Activated naive CD4-positive, alpha-beta T cell treated with anti-CD3 and anti-CD28 coated beads, Interleukin-2, amount 50 U/mL, for 24 hours (primary cell): Measurements from ENCODE around the gene SUPT5H.

ENCODE experiments used
- H3K27ac Mint-ChIP-seq: one replicate; pipeline ENCODE4 v1.8.0; 2021; ENCODE audit warnings: mild to moderate bottlenecking, mixed read lengths
- H3K27me3 Mint-ChIP-seq: one replicate; pipeline ENCODE4 v1.8.0; 2021; ENCODE audit warnings: mixed read lengths
- H3K36me3 Mint-ChIP-seq: one replicate; pipeline ENCODE4 v1.8.0; 2021; ENCODE audit warnings: mixed read lengths
- H3K4me1 Mint-ChIP-seq: one replicate; pipeline ENCODE4 v1.8.0; 2021; ENCODE audit warnings: mixed read lengths
- H3K4me3 Mint-ChIP-seq: one replicate; pipeline ENCODE4 v1.8.0; 2021; ENCODE audit warnings: mild to moderate bottlenecking, mixed read lengths
- H3K9me3 Mint-ChIP-seq: one replicate; pipeline ENCODE4 v1.8.0; 2021; ENCODE audit warnings: mixed read lengths

SUPT5H gene

GRCh38 chr19:39413911-39414608 lies 31.3 kb upstream of the SUPT5H start:
- H3K4me1 Mint-ChIP-seq = peaks cover 33% of the 10 kb centered on the region
- peak overlapping the region; percentile 90 for H3K4me3 Mint-ChIP-seq
- H3K36me3 Mint-ChIP-seq = no peaks in the 10 kb centered on the region
- H3K9me3 Mint-ChIP-seq = no peaks in the 10 kb centered on the region
- no peaks in the 10 kb centered on the region for H3K27me3 Mint-ChIP-seq
- peak overlapping the region; percentile 79 for H3K27ac Mint-ChIP-seq

GRCh38 chr19:39415111-39416046 lies 30.0 kb upstream of the SUPT5H start:
- Mint-ChIP-seq H3K27ac (no peak overlapping the region), H3K36me3 (no peaks in the 10 kb centered on the region), H3K9me3 (no peaks in the 10 kb centered on the region), H3K4me3 (no peak overlapping the region), H3K27me3 (no peaks in the 10 kb centered on the region), H3K4me1 (peaks cover 29% of the 10 kb centered on the region)

GRCh38 chr19:39416152-39417120 lies 28.9 kb upstream of the SUPT5H start:
- Mint-ChIP-seq H3K4me3 (no peak overlapping the region), H3K36me3 (no peaks in the 10 kb centered on the region), H3K27ac (no peak overlapping the region), H3K9me3 (no peaks in the 10 kb centered on the region), H3K4me1 (peaks cover 19% of the 10 kb centered on the region), H3K27me3 (no peaks in the 10 kb centered on the region)

GRCh38 chr19:39417463-39418181 lies 27.8 kb upstream of the SUPT5H start:
- Mint-ChIP-seq H3K4me3 (no peak overlapping the region), H3K27ac (no peak overlapping the region), H3K36me3 (no peaks in the 10 kb centered on the region), H3K4me1 (peaks cover 11% of the 10 kb centered on the region), H3K27me3 (no peaks in the 10 kb centered on the region), H3K9me3 (no peaks in the 10 kb centered on the region)

GRCh38 chr19:39419003-39419402 lies 26.4 kb upstream of the SUPT5H start:
- Mint-ChIP-seq H3K9me3 (no peaks in the 10 kb centered on the region), H3K27me3 (no peaks in the 10 kb centered on the region), H3K4me1 (peaks cover 6% of the 10 kb centered on the region), H3K36me3 (no peaks in the 10 kb centered on the region), H3K4me3 (no peak overlapping the region), H3K27ac (no peak overlapping the region)

GRCh38 chr19:39420769-39421168 lies 24.6 kb upstream of the SUPT5H start:
- Mint-ChIP-seq H3K4me1 (no peaks in the 10 kb centered on the region), H3K27me3 (no peaks in the 10 kb centered on the region), H3K9me3 (no peaks in the 10 kb centered on the region), H3K4me3 (no peak overlapping the region), H3K27ac (no peak overlapping the region), H3K36me3 (no peaks in the 10 kb centered on the region)

GRCh38 chr19:39422020-39422419 lies 23.4 kb upstream of the SUPT5H start:
- H3K4me3 Mint-ChIP-seq = no peak overlapping the region
- H3K36me3 Mint-ChIP-seq = no peaks in the 10 kb centered on the region
- no peaks in the 10 kb centered on the region for H3K27me3 Mint-ChIP-seq
- H3K27ac Mint-ChIP-seq = no peak overlapping the region
- no peaks in the 10 kb centered on the region for H3K9me3 Mint-ChIP-seq
- H3K4me1 Mint-ChIP-seq = no peaks in the 10 kb centered on the region

- H3K27ac Mint-ChIP-seq = no peak overlapping the region
- H3K9me3 Mint-ChIP-seq = no peaks in the 10 kb centered on the region
- no peak overlapping the region for H3K4me3 Mint-ChIP-seq
- H3K27me3 Mint-ChIP-seq = no peaks in the 10 kb centered on the region
- H3K36me3 Mint-ChIP-seq = no peaks in the 10 kb centered on the region
- no peaks in the 10 kb centered on the region for H3K4me1 Mint-ChIP-seq
Observed at GRCh38 chr19:39423258-39424086, 21.9 kb upstream of the SUPT5H start.

GRCh38 chr19:39424934-39425333 lies 20.4 kb upstream of the SUPT5H start:
- Mint-ChIP-seq H3K27me3 (no peaks in the 10 kb centered on the region), H3K36me3 (no peaks in the 10 kb centered on the region), H3K4me1 (no peaks in the 10 kb centered on the region), H3K4me3 (no peak overlapping the region), H3K27ac (no peak overlapping the region), H3K9me3 (no peaks in the 10 kb centered on the region)

GRCh38 chr19:39425744-39426143 lies 19.6 kb upstream of the SUPT5H start:
- Mint-ChIP-seq H3K27me3 (no peaks in the 10 kb centered on the region), H3K36me3 (no peaks in the 10 kb centered on the region), H3K4me1 (peaks cover 2% of the 10 kb centered on the region), H3K9me3 (no peaks in the 10 kb centered on the region), H3K4me3 (no peak overlapping the region), H3K27ac (no peak overlapping the region)

GRCh38 chr19:39426170-39426569 lies 19.2 kb upstream of the SUPT5H start:
- H3K4me1 Mint-ChIP-seq = peaks cover 6% of the 10 kb centered on the region

GRCh38 chr19:39427707-39428106 lies 17.7 kb upstream of the SUPT5H start:
- Mint-ChIP-seq H3K27ac (no peak overlapping the region), H3K4me1 (peaks cover 11% of the 10 kb centered on the region), H3K9me3 (no peaks in the 10 kb centered on the region), H3K27me3 (no peaks in the 10 kb centered on the region), H3K4me3 (no peak overlapping the region), H3K36me3 (peaks cover 3% of the 10 kb centered on the region)

More at GRCh38 chr19:39426170-39426569, 19.2 kb upstream of the SUPT5H start:
- no peak overlapping the region for H3K4me3 Mint-ChIP-seq
- no peaks in the 10 kb centered on the region for H3K9me3 Mint-ChIP-seq
- H3K27me3 Mint-ChIP-seq = no peaks in the 10 kb centered on the region
- no peak overlapping the region for H3K27ac Mint-ChIP-seq
- no peaks in the 10 kb centered on the region for H3K36me3 Mint-ChIP-seq

- Mint-ChIP-seq H3K36me3 (peaks cover 7% of the 10 kb centered on the region), H3K9me3 (no peaks in the 10 kb centered on the region), H3K27me3 (no peaks in the 10 kb centered on the region), H3K4me3 (no peak overlapping the region), H3K4me1 (peaks cover 19% of the 10 kb centered on the region), H3K27ac (no peak overlapping the region)
Observed at GRCh38 chr19:39428283-39429112, 16.9 kb upstream of the SUPT5H start.
